ENCODE data around the gene ISM2.

ISM2 gene

DNA sequence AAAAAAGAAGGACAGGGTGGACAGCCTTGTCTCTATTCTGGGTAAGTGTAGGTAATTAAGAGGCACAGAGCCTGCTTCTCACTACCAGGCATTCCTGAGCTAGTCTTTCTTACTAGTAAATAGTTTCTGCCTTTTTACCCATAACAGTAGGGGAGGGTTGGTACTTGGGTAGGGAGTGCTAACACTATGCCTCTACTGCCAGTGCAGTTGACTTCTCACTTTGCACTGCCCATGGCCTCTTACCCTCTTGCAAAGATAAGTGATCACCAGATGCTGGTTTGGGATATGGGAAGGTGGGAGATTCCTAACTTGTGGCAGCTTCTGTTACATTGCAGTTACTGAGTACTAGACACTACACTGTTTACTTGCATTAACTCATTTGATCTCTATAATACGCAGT lies 29.1 kb downstream of the ISM2 start:
- peaks cover 51% of the 10 kb centered on the region for H3K36me3 Mint-ChIP-seq (ENCODE audit: low read depth)
- no peak overlapping the region for H3K27ac Mint-ChIP-seq
- no peak overlapping the region for H3K4me3 Mint-ChIP-seq
- no peaks in the 10 kb centered on the region for H3K4me1 Mint-ChIP-seq (ENCODE audit: low read depth)
- H3K9me3 Mint-ChIP-seq = no peaks in the 10 kb centered on the region
- intact Hi-C loops (cut with micrococcal nuclease) = no loop called here
- no peaks in the 10 kb centered on the region for H3K27me3 Mint-ChIP-seq

GRCh38 chr14:77469067-77469505 lies 29.5 kb downstream of the ISM2 start:
- Mint-ChIP-seq H3K27me3 (no peaks in the 10 kb centered on the region), H3K27ac (no peak overlapping the region), H3K36me3 (ENCODE audit: low read depth) (peaks cover 55% of the 10 kb centered on the region), H3K4me3 (no peak overlapping the region), H3K4me1 (ENCODE audit: low read depth) (no peaks in the 10 kb centered on the region), H3K9me3 (no peaks in the 10 kb centered on the region)
- intact Hi-C loops (cut with micrococcal nuclease) = no loop called here

DNA sequence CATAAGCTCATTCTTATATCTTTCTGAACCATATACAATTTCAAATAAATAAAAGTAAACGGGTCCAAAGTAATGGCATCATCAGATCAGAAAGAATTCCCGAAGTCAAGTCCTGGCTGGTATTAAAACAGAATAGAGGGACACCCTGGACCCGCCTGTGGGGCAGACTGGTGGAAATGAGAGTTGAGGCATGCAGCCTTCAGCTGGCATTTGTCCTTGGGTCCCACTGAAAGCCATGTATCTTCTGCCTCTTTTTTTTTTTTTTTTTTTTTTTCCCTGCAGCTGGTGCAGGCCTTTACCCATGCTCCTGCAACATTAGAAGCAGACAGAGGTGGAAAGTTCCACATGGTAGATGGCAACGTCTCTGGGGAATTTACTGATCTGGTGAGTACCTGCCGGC lies 30.8 kb downstream of the ISM2 start:
- intact Hi-C loops (cut with micrococcal nuclease) = no loop called here
- Mint-ChIP-seq H3K4me1 (ENCODE audit: low read depth) (no peaks in the 10 kb centered on the region), H3K9me3 (no peaks in the 10 kb centered on the region), H3K4me3 (no peak overlapping the region), H3K27me3 (no peaks in the 10 kb centered on the region), H3K27ac (no peak overlapping the region), H3K36me3 (ENCODE audit: low read depth) (peaks cover 68% of the 10 kb centered on the region)

- H3K36me3 Mint-ChIP-seq (ENCODE audit: low read depth) = peaks cover 72% of the 10 kb centered on the region
- no peaks in the 10 kb centered on the region for H3K27me3 Mint-ChIP-seq
- intact Hi-C loops (cut with micrococcal nuclease) = no loop called here
- H3K4me3 Mint-ChIP-seq = peak overlapping the region; percentile 100
- peak overlapping the region; percentile 98 for H3K27ac Mint-ChIP-seq
- no peaks in the 10 kb centered on the region for H3K9me3 Mint-ChIP-seq
- peaks cover 23% of the 10 kb centered on the region for H3K4me1 Mint-ChIP-seq (ENCODE audit: low read depth)
Observed at GRCh38 chr14:77459072-77459723, 39.4 kb downstream of the ISM2 start.

- Mint-ChIP-seq H3K36me3 (ENCODE audit: low read depth) (peaks cover 65% of the 10 kb centered on the region), H3K4me1 (ENCODE audit: low read depth) (peaks cover 23% of the 10 kb centered on the region), H3K4me3 (peak overlapping the region; percentile 100), H3K27me3 (no peaks in the 10 kb centered on the region), H3K27ac (peak overlapping the region; percentile 98), H3K9me3 (no peaks in the 10 kb centered on the region)
- intact Hi-C loops (cut with micrococcal nuclease) = no loop called here
Observed at GRCh38 chr14:77458249-77458950, 40.2 kb downstream of the ISM2 start.

- intact Hi-C loops (cut with micrococcal nuclease) = loop anchor here (1.0 kb wide), 4 partner anchors 80 to 251 kb away; partner anchors contain the start of genes ALKBH1, POMT2, SAMD15 and SLIRP
- Mint-ChIP-seq H3K36me3 (ENCODE audit: low read depth) (peaks cover 65% of the 10 kb centered on the region), H3K4me3 (peak within 1 kb of the TSS; percentile 100), H3K27ac (peak within 1 kb of the TSS; percentile 98), H3K9me3 (no peaks in the 10 kb centered on the region), H3K27me3 (no peaks in the 10 kb centered on the region), H3K4me1 (ENCODE audit: low read depth) (peaks cover 23% of the 10 kb centered on the region)
Observed at GRCh38 chr14:77457522-77458248, 40.9 kb downstream of the ISM2 start, which contains the start of the genes AHSA1 and VIPAS39. TSS of gene AHSA1 (plus strand) at chr14:77458093. CDS start at chr14:77458190, 97 bp downstream. TSS of gene VIPAS39 (minus strand) at chr14:77457601. CDS start at chr14:77454102, 3,499 bp downstream.

DNA sequence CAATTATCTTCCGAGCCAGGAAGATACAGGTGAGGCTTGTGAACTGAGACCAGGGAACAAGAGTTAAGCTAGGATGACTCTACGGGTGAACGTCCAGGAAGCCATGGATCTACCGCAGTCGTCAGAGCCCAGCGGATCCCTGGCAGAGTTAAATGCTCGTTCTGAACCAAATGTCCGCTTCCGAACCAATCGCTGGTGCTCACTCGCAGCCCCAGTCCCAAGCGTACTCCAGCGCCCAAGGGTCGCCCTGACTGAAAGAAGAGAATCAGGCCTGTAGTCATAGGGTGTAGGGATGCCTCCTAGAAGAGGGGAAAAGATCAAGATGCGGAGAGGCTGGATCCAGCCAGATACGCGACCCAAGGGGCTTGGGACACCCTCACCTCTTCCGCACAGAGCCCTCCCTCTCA lies 41.5 kb downstream of the ISM2 start:
- intact Hi-C loops (cut with micrococcal nuclease) = loop anchor here (1.0 kb wide), 4 partner anchors 80 to 251 kb away; partner anchors contain the start of genes ALKBH1, POMT2, SAMD15 and SLIRP
- Mint-ChIP-seq H3K27me3 (no peaks in the 10 kb centered on the region), H3K27ac (peak overlapping the region; percentile 98), H3K36me3 (ENCODE audit: low read depth) (peaks cover 65% of the 10 kb centered on the region), H3K4me3 (peak overlapping the region; percentile 100), H3K4me1 (ENCODE audit: low read depth) (peaks cover 23% of the 10 kb centered on the region), H3K9me3 (no peaks in the 10 kb centered on the region)

DNA sequence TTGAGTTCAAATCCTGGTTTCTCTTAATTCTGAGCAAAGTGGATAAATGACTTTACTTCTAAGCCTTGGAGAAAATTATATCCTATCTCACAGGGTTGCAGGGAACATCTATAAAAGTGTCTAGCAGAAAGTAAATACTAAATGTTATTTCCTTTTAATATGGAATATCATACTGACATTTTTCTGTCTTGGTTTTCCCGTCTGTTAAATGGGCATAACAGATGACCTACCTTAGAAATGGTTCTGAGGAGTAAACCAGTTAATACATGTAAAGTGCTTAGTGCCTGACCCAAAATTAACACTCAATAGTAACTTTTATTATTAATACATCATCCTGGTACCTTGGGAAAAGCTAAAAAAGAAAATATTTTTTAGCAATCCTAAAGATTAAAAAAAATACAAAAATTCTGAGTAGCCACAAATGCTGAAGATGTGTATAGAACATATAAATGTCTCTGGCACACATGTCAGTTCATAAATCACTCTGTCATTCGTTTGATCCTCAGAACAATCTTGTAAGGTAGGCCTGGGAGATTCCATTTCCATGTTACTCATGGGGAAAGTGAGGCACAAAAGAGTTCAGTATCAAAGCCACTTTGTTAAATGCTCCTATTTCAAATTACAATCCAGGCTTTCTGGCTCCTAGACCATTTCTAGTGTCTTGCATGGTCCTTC lies 42.5 kb downstream of the ISM2 start:
- no peaks in the 10 kb centered on the region for H3K9me3 Mint-ChIP-seq
- peaks cover 23% of the 10 kb centered on the region for H3K4me1 Mint-ChIP-seq (ENCODE audit: low read depth)
- no peak overlapping the region for H3K27ac Mint-ChIP-seq
- peak overlapping the region; percentile 100 for H3K4me3 Mint-ChIP-seq
- H3K36me3 Mint-ChIP-seq (ENCODE audit: low read depth) = peaks cover 65% of the 10 kb centered on the region
- intact Hi-C loops (cut with micrococcal nuclease) = no loop called here
- no peaks in the 10 kb centered on the region for H3K27me3 Mint-ChIP-seq

DNA sequence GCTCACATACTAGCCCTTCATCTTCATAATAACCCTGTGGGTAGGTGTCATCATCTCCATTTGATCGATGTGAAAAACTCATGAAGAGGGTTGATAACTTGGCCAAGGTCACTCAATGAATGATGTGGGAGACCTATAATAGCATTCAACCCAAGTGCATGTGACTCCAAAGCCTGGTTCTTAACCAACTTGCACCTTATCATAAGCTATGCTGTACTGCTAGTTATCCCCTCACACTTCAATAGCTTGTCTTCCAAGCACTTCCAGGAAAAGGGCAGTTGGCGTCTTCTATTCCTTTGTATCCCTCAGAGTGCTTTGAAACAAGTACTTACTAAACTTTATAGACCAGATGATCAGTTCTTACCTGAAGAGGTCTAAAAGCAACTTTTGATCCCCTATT lies 56.4 kb downstream of the ISM2 start:
- H3K36me3 Mint-ChIP-seq (ENCODE audit: low read depth) = peaks cover 83% of the 10 kb centered on the region
- intact Hi-C loops (cut with micrococcal nuclease) = no loop called here
- H3K4me1 Mint-ChIP-seq (ENCODE audit: low read depth) = no peaks in the 10 kb centered on the region
- no peak overlapping the region for H3K27ac Mint-ChIP-seq
- no peak overlapping the region for H3K4me3 Mint-ChIP-seq
- H3K27me3 Mint-ChIP-seq = no peaks in the 10 kb centered on the region
- no peaks in the 10 kb centered on the region for H3K9me3 Mint-ChIP-seq

GRCh38 chr14:77439861-77440260 lies 58.8 kb downstream of the ISM2 start:
- no peaks in the 10 kb centered on the region for H3K27me3 Mint-ChIP-seq

DNA sequence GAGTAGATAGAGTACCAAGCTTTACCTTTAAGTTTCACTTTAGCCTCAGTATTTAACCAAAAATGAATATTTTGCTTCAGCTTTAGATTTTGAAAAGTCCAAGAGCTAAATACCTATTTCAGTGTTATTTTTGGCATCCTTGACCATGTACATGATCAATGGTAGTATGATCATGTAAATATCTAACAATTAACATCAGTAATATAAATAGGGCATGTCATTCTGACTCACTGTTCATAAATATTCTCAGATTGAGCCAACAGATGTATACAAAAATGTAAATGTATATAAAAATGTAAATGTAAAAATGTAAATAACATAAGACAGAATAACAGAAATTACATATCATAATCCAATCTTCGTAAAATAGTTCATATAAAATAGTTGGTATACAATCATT lies 60.0 kb downstream of the ISM2 start:
- H3K36me3 Mint-ChIP-seq (ENCODE audit: low read depth) = peaks cover 90% of the 10 kb centered on the region

More at GRCh38 chr14:77439861-77440260, 58.8 kb downstream of the ISM2 start:
- intact Hi-C loops (cut with micrococcal nuclease) = loop anchor here (10.0 kb wide), 1 partner anchor 295 kb away; no protein-coding TSS in a partner anchor
- Mint-ChIP-seq H3K4me3 (no peak overlapping the region), H3K9me3 (no peaks in the 10 kb centered on the region), H3K36me3 (ENCODE audit: low read depth) (peaks cover 90% of the 10 kb centered on the region), H3K27ac (no peak overlapping the region), H3K4me1 (ENCODE audit: low read depth) (no peaks in the 10 kb centered on the region)

GRCh38 chr14:77436042-77436441 lies 62.6 kb downstream of the ISM2 start:
- H3K4me3 Mint-ChIP-seq = no peak overlapping the region

More for the DNA sequence above, 60.0 kb downstream of the ISM2 start:
- Mint-ChIP-seq H3K27me3 (no peaks in the 10 kb centered on the region), H3K9me3 (no peaks in the 10 kb centered on the region), H3K4me3 (no peak overlapping the region), H3K27ac (no peak overlapping the region), H3K4me1 (ENCODE audit: low read depth) (no peaks in the 10 kb centered on the region)
- intact Hi-C loops (cut with micrococcal nuclease) = loop anchor here (10.0 kb wide), 1 partner anchor 296 kb away; no protein-coding TSS in a partner anchor

DNA sequence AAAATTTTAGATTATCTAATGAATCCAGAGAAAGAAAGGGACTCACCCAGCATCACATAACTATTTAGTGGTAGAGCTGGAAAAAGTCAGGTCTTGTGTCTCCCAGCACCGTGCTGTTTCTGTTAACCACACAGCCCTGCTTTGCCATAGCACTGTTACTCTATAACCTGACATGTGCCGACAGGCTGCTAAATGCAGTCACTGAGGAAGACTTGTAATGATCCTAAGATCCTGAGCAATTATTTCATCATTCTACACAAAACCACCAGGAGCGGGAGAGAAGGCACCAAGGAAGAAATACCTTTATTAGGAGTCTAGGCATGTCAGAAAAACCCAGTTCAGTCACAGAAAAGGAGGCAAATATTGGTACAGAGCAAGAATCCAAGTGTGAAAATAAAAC lies 72.2 kb downstream of the ISM2 start:
- no peak overlapping the region for H3K4me3 Mint-ChIP-seq
- intact Hi-C loops (cut with micrococcal nuclease) = no loop called here
- peaks cover 99% of the 10 kb centered on the region for H3K36me3 Mint-ChIP-seq (ENCODE audit: low read depth)
- no peaks in the 10 kb centered on the region for H3K27me3 Mint-ChIP-seq
- no peaks in the 10 kb centered on the region for H3K9me3 Mint-ChIP-seq
- no peaks in the 10 kb centered on the region for H3K4me1 Mint-ChIP-seq (ENCODE audit: low read depth)
- H3K27ac Mint-ChIP-seq = no peak overlapping the region

More at GRCh38 chr14:77436042-77436441, 62.6 kb downstream of the ISM2 start:
- H3K4me1 Mint-ChIP-seq (ENCODE audit: low read depth) = no peaks in the 10 kb centered on the region
- H3K36me3 Mint-ChIP-seq (ENCODE audit: low read depth) = peaks cover 84% of the 10 kb centered on the region
- no peaks in the 10 kb centered on the region for H3K9me3 Mint-ChIP-seq
- no peak overlapping the region for H3K27ac Mint-ChIP-seq
- H3K27me3 Mint-ChIP-seq = no peaks in the 10 kb centered on the region
- intact Hi-C loops (cut with micrococcal nuclease) = loop anchor here (10.0 kb wide), 1 partner anchor 299 kb away; no protein-coding TSS in a partner anchor

All from dendritic cell treated with granulocyte-macrophage colony-stimulating factor and Interleukin-4, amounts not matched to agents 40 ng/mL and 50 ng/mL, for 4 days (primary cell).